Activated CD8-positive, alpha-beta T cell treated with anti-CD3 and anti-CD28 coated beads for 36 hours (primary cell): ENCODE data around the gene GUCY1A2. TPM values are rescaled to one million over a fixed set of nuclear protein-coding genes. Genes with fewer than 3 reads are reported as not detected.

Experiments used
- ATAC-seq: fragments of 200-7000 bp; cut with Tn5 transposase; one replicate; pipeline ENCODE4 v1.10.0; 2021; ENCODE audit warnings: mild to moderate bottlenecking, moderate library complexity
- CTCF ChIA-PET: fragments of 350-600 bp; sonication (Branson Sonifier 250); formaldehyde crosslinking; loops from one replicate; lab custom pipeline; 2021; ENCODE audit warnings: antibody characterized with exemption; lab: Charles Lee
- POLR2A ChIA-PET: fragments of 350-600 bp; sonication (Branson Sonifier 250); formaldehyde crosslinking; loops from one replicate; lab custom pipeline; 2021; ENCODE audit warnings: antibody characterized with exemption; lab: Charles Lee
- DNase-seq: peaks from one replicate; pipeline ENCODE4 v3.0.0-alpha.2; 2020
- H3K27ac Mint-ChIP-seq: one replicate; pipeline ENCODE4 v1.8.0; 2021; ENCODE audit warnings: mild to moderate bottlenecking, mixed read lengths
- H3K27me3 Mint-ChIP-seq: one replicate; pipeline ENCODE4 v1.8.0; 2021; ENCODE audit warnings: mixed read lengths
- H3K36me3 Mint-ChIP-seq: one replicate; pipeline ENCODE4 v1.8.0; 2021; ENCODE audit warnings: low read depth, mixed read lengths
- H3K4me1 Mint-ChIP-seq: one replicate; pipeline ENCODE4 v1.8.0; 2021; ENCODE audit warnings: low read depth, mixed read lengths
- H3K4me3 Mint-ChIP-seq: one replicate; pipeline ENCODE4 v1.8.0; 2021; ENCODE audit warnings: mild to moderate bottlenecking, moderate library complexity, mixed read lengths
- H3K9me3 Mint-ChIP-seq: one replicate; pipeline ENCODE4 v1.8.0; 2021; ENCODE audit warnings: mixed read lengths
- CTCF ChIP-seq: fragments of 200-600 bp; IDR thresholded peaks from one replicate; pipeline ENCODE4 v1.8.0; 2022; ENCODE audit warnings: antibody characterized with exemption, mild to moderate bottlenecking
- intact Hi-C: fragments of 100-400 bp; cut with micrococcal nuclease; formaldehyde crosslinking; loops from one replicate; pipeline ENCODE4 v1.10.0; 2022
- total RNA-seq, 2 experiments: library from RNA; stranded (reverse); gene quantifications; one replicate each; pipeline ENCODE4 v1.2.3, GENCODE V29; 2021

GUCY1A2 gene
- total RNA-seq, 2 experiments from 2014 or later: not detected

- Mint-ChIP-seq H3K27me3 (no peaks in the 10 kb centered on the region), H3K4me3 (no peak overlapping the region), H3K9me3 (peaks cover 9% of the 10 kb centered on the region), H3K4me1 (no peaks in the 10 kb centered on the region), H3K36me3 (no peaks in the 10 kb centered on the region), H3K27ac (no peak overlapping the region)
- ChIA-PET CTCF (no interaction called here), POLR2A (no interaction called here)
- intact Hi-C loops: no loop called here
- DNase-seq: no peak
- TF ChIP-seq CTCF: no peak
- ATAC-seq: peak; percentile 49
These were observed 25.1 kb upstream of the GUCY1A2 start for GRCh38 chr11:107043242-107044006.

DNA sequence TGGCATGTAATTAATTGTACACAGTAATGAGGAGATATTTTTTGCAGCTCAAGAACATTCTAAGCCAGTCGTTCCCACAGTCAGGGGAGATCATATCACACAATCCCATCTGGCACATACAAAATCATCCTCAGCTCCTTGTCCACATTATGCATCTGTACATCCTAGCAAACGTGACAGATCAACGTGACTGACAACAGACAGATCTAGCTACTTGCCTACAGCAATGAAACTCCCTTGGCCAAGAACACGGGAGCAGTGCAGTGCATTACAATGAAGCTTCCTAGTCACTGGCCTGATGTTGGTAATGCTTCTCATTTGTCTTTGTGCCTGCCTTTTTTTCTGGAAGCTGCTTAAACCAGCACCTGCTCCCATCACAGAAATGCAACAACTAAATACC is 24.5 kb upstream of the GUCY1A2 start:
- intact Hi-C loops: no loop called here
- H3K27ac Mint-ChIP-seq: no peak overlapping the region
- DNase-seq (no peak), ATAC-seq (no peak)
- no peak overlapping the region for H3K4me3 Mint-ChIP-seq
- no peaks in the 10 kb centered on the region for H3K4me1 Mint-ChIP-seq
- no peaks in the 10 kb centered on the region for H3K27me3 Mint-ChIP-seq
- H3K9me3 Mint-ChIP-seq: peaks cover 6% of the 10 kb centered on the region
- no peaks in the 10 kb centered on the region for H3K36me3 Mint-ChIP-seq
- POLR2A ChIA-PET: no interaction called here
- no peak for TF ChIP-seq CTCF
- CTCF ChIA-PET: interaction anchor here (1.2 kb wide), 1 partner anchor 24 kb away, joined by 3 read pairs; the partner anchor contains the start of gene GUCY1A2

- Mint-ChIP-seq H3K27me3 (no peaks in the 10 kb centered on the region), H3K36me3 (no peaks in the 10 kb centered on the region), H3K4me1 (no peaks in the 10 kb centered on the region), H3K27ac (no peak overlapping the region), H3K4me3 (no peak overlapping the region), H3K9me3 (peaks cover 6% of the 10 kb centered on the region)
- ChIA-PET CTCF (interaction anchor here (0.7 kb wide), 1 partner anchor 8 kb away, joined by 3 read pairs; no protein-coding TSS in a partner anchor), POLR2A (no interaction called here)
- no peak for ATAC-seq
- no peak for TF ChIP-seq CTCF
- no peak for DNase-seq
- intact Hi-C loops: no loop called here
These were observed 22.8 kb upstream of the GUCY1A2 start for GRCh38 chr11:107041088-107041444.

GRCh38 chr11:107040433-107041087 is 22.3 kb upstream of the GUCY1A2 start:
- ATAC-seq (no peak), DNase-seq (no peak)
- H3K36me3 Mint-ChIP-seq: no peaks in the 10 kb centered on the region
- peaks cover 6% of the 10 kb centered on the region for H3K9me3 Mint-ChIP-seq
- H3K27me3 Mint-ChIP-seq: no peaks in the 10 kb centered on the region
- intact Hi-C loops: no loop called here
- ChIA-PET POLR2A (interaction anchor here (0.6 kb wide), 1 partner anchor 15 kb away, joined by 3 read pairs; no protein-coding TSS in a partner anchor), CTCF (no interaction called here)
- H3K4me1 Mint-ChIP-seq: no peaks in the 10 kb centered on the region
- TF ChIP-seq CTCF: no peak
- H3K4me3 Mint-ChIP-seq: no peak overlapping the region
- H3K27ac Mint-ChIP-seq: no peak overlapping the region

GRCh38 chr11:107025673-107026072 is 7.4 kb upstream of the GUCY1A2 start:
- ChIA-PET POLR2A (no interaction called here), CTCF (no interaction called here)
- intact Hi-C loops: no loop called here
- no peak for TF ChIP-seq CTCF
- no peak overlapping the region for H3K4me3 Mint-ChIP-seq
- no peaks in the 10 kb centered on the region for H3K9me3 Mint-ChIP-seq
- H3K27ac Mint-ChIP-seq: no peak overlapping the region
- no peaks in the 10 kb centered on the region for H3K36me3 Mint-ChIP-seq
- no peaks in the 10 kb centered on the region for H3K4me1 Mint-ChIP-seq
- no peak for ATAC-seq
- no peak for DNase-seq
- H3K27me3 Mint-ChIP-seq: peaks cover 4% of the 10 kb centered on the region
